Measurements from ENCODE around the gene ANO7.

Gene ANO7

DNA sequence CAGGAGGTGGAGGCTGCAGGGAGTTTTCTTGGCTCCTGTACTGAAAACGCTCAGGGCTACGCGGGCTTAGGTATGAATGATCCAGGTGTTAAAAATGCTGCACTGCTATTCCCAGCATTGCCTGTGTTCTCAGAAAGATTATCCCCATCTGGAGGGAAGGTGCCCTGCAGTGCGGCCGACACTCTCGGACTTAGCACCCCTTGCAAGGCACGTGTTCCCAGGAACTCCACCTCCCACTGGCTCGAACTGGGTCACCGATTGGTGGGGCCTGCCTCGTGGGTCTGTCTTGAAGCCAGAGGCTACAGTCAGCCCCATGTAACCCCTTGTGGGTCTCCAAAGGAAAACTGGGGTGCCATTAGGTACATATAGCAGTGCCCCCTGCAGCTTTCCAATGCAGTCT, 25.7 kb downstream of the ANO7 start:
- no peak overlapping the region for H3K4me3 ChIP-seq (ENCODE audit: low read depth in 1 of 2, low read length in 2 of 2)
- no peak overlapping the region for H3K27ac ChIP-seq (ENCODE audit: low read length)
- no peaks in the 10 kb centered on the region for H3K27me3 ChIP-seq (ENCODE audit: low read depth, low read length)
- H3K36me3 ChIP-seq (ENCODE audit: control insufficient read depth in 1 of 2, insufficient read depth in 2 of 2, low read length in 2 of 2): no peaks in the 10 kb centered on the region
- H3K4me1 ChIP-seq (ENCODE audit: control insufficient read depth in 1 of 2, insufficient read depth in 2 of 2, low read length in 2 of 2): peaks cover 0 to 8% of the 10 kb centered on the region in 2 donors
- H3K9me3 ChIP-seq (ENCODE audit: control insufficient read depth in 1 of 2, low read length in 2 of 2): no peaks in the 10 kb centered on the region

GRCh38 chr2:241214766-241215165, 26.3 kb downstream of the ANO7 start:
- Histone ChIP-seq H3K27ac (ENCODE audit: low read length) (no peak overlapping the region), H3K9me3 (ENCODE audit: control insufficient read depth in 1 of 2, low read length in 2 of 2) (no peaks in the 10 kb centered on the region), H3K4me1 (ENCODE audit: control insufficient read depth in 1 of 2, insufficient read depth in 2 of 2, low read length in 2 of 2) (peaks cover 0 to 9% of the 10 kb centered on the region in 2 donors), H3K27me3 (ENCODE audit: low read depth, low read length) (no peaks in the 10 kb centered on the region), H3K36me3 (ENCODE audit: control insufficient read depth in 1 of 2, insufficient read depth in 2 of 2, low read length in 2 of 2) (no peaks in the 10 kb centered on the region), H3K4me3 (ENCODE audit: low read depth in 1 of 2, low read length in 2 of 2) (no peak overlapping the region)

DNA sequence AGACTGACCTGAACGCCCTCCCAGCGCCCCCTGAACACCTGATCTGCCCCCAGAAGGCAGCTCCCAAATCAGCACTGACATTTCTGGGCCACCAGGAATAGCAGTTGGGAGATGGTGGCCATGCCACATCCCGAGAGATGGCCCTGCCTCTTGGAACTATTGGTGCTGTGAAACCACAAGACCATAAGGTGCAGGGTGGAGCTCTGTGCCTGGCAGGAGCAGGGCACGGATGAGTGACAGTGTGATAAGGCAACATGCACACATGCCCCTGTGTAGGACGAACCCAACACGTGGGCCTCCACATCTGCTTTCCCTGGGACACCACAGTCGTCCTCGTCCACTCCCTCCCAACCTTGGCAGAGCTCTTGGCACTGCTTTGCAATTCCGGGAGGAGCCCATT, 26.9 kb downstream of the ANO7 start:
- H3K4me3 ChIP-seq (ENCODE audit: low read depth in 1 of 2, low read length in 2 of 2): no peak overlapping the region
- no peaks in the 10 kb centered on the region for H3K9me3 ChIP-seq (ENCODE audit: control insufficient read depth in 1 of 2, low read length in 2 of 2)

DNA sequence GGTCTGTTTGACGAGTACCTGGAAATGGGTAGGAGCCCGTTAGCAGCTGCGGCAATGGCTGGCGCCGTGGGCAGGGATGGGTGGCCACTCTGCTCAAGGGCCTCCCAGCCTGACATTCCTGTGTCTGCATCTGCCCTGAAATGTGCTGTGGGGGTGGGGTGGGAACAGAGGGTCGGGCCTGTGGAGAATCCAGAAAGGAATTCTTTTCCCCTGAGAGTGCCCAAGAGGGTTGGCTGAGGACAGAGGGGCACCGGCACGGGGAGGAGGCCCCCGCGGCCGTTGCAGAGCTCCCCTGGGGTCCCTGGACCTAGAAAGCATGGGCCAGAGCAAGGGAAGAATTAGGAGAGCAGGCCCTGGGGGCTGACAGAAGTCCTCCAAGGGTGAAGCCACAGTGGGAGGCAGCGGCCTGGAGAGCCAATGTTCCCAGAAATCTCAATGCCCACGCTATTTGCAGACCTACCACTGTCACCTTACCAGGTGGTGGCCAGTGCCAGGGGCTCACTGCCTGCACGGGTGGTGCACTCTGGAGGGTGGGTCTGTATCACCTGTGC, 27.8 kb downstream of the ANO7 start:
- Histone ChIP-seq H3K4me3 (ENCODE audit: low read depth in 1 of 2, low read length in 2 of 2) (no peak overlapping the region), H3K4me1 (ENCODE audit: control insufficient read depth in 1 of 2, insufficient read depth in 2 of 2, low read length in 2 of 2) (peaks cover 0 to 9% of the 10 kb centered on the region in 2 donors), H3K36me3 (ENCODE audit: control insufficient read depth in 1 of 2, insufficient read depth in 2 of 2, low read length in 2 of 2) (no peaks in the 10 kb centered on the region), H3K27ac (ENCODE audit: low read length) (no peak overlapping the region), H3K27me3 (ENCODE audit: low read depth, low read length) (no peaks in the 10 kb centered on the region), H3K9me3 (ENCODE audit: control insufficient read depth in 1 of 2, low read length in 2 of 2) (no peaks in the 10 kb centered on the region)

More for the DNA sequence above, 26.9 kb downstream of the ANO7 start:
- H3K4me1 ChIP-seq (ENCODE audit: control insufficient read depth in 1 of 2, insufficient read depth in 2 of 2, low read length in 2 of 2): peaks cover 0 to 9% of the 10 kb centered on the region in 2 donors
- no peak overlapping the region for H3K27ac ChIP-seq (ENCODE audit: low read length)
- H3K27me3 ChIP-seq (ENCODE audit: low read depth, low read length): no peaks in the 10 kb centered on the region
- H3K36me3 ChIP-seq (ENCODE audit: control insufficient read depth in 1 of 2, insufficient read depth in 2 of 2, low read length in 2 of 2): no peaks in the 10 kb centered on the region

DNA sequence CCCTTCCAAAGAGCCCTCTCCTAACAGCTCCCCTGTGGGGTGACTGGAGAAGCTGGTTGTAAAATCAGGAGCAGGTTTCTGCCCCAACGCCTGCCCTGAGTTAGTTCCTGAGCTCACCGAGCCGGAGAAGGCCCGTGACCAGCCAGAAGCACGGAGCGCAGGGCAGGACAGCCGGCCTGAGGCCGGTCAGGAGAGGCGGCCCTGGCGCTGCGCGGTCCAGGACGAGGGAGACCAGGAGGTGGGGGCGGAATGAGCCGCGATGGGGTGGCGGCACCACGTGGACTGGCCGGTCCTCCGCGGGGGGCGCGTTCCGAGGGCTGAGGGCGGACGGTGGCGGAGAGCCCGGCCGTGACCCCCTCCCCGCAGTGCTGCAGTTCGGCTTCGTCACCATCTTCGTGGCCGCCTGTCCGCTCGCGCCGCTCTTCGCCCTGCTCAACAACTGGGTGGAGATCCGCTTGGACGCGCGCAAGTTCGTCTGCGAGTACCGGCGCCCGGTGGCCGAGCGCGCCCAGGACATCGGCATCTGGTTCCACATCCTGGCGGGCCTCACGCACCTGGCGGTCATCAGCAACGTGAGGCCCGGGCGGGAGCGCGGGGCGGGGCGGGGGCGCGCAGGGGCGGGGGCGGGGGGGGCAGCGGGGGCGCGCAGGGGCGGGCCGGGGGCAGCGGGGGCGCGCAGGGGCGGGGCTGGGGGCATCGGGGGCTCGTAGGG, 29.0 kb downstream of the ANO7 start:
- no peak overlapping the region for H3K27ac ChIP-seq (ENCODE audit: low read length)
- H3K4me1 ChIP-seq (ENCODE audit: control insufficient read depth in 1 of 2, insufficient read depth in 2 of 2, low read length in 2 of 2): peaks cover 0 to 9% of the 10 kb centered on the region in 2 donors
- no peaks in the 10 kb centered on the region for H3K27me3 ChIP-seq (ENCODE audit: low read depth, low read length)
- no peaks in the 10 kb centered on the region for H3K36me3 ChIP-seq (ENCODE audit: control insufficient read depth in 1 of 2, insufficient read depth in 2 of 2, low read length in 2 of 2)
- H3K9me3 ChIP-seq (ENCODE audit: control insufficient read depth in 1 of 2, low read length in 2 of 2): no peaks in the 10 kb centered on the region
- H3K4me3 ChIP-seq (ENCODE audit: low read depth in 1 of 2, low read length in 2 of 2): peak overlapping the region in 1 of 2 donors; percentile 65

DNA sequence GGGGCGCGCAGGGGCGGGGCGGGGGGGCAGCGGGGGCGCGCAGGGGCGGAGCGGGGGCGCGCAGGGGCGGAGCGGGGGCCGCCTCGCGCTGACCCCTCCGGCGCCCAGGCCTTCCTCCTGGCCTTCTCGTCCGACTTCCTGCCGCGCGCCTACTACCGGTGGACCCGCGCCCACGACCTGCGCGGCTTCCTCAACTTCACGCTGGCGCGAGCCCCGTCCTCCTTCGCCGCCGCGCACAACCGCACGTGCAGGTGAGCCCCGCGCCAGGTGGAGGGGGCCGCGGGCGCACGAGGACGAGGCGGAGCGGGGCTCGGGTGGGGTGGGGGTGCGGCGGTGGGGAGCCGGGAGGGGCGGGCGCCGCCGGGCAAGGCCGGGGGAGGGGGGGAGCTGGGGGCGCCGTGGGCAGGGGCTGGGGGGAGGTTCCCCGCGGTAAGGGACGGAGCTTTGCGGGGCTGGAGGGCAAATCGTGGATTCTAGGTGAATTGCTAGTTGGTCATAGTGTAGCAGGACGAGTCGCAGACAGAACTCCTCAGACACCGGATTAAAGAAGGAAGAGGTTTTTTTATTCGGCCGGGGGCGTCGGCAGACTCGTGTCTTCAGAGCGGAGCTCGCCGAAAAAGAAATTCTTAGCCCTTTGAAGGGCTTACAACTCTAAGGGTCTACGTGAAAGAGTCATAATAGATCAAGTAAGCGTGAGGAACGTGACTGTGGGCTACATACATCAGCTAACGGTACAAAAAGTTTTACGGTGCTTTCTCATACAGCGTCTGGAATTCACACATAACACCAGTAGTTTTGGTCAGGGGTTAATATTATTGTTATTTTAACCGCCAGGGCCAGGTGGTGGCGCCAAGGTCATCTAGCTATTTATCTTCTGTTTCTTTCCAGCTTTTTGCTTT, 29.9 kb downstream of the ANO7 start:
- H3K4me3 ChIP-seq (ENCODE audit: low read depth in 1 of 2, low read length in 2 of 2): peak overlapping the region; percentile 53 to 54
- no peaks in the 10 kb centered on the region for H3K36me3 ChIP-seq (ENCODE audit: control insufficient read depth in 1 of 2, insufficient read depth in 2 of 2, low read length in 2 of 2)
- H3K4me1 ChIP-seq (ENCODE audit: control insufficient read depth in 1 of 2, insufficient read depth in 2 of 2, low read length in 2 of 2): peaks cover 0 to 9% of the 10 kb centered on the region in 2 donors
- no peak overlapping the region for H3K27ac ChIP-seq (ENCODE audit: low read length)
- no peaks in the 10 kb centered on the region for H3K9me3 ChIP-seq (ENCODE audit: control insufficient read depth in 1 of 2, low read length in 2 of 2)
- H3K27me3 ChIP-seq (ENCODE audit: low read depth, low read length): no peaks in the 10 kb centered on the region

GRCh38 chr2:241219030-241219382, 30.5 kb downstream of the ANO7 start:
- H3K27ac ChIP-seq (ENCODE audit: low read length): no peak overlapping the region

GRCh38 chr2:241219856-241220356, 31.4 kb downstream of the ANO7 start:
- Histone ChIP-seq H3K4me1 (ENCODE audit: control insufficient read depth in 1 of 2, insufficient read depth in 2 of 2, low read length in 2 of 2) (peaks cover 0 to 21% of the 10 kb centered on the region in 2 donors), H3K36me3 (ENCODE audit: control insufficient read depth in 1 of 2, insufficient read depth in 2 of 2, low read length in 2 of 2) (no peaks in the 10 kb centered on the region), H3K27me3 (ENCODE audit: low read depth, low read length) (no peaks in the 10 kb centered on the region), H3K9me3 (ENCODE audit: control insufficient read depth in 1 of 2, low read length in 2 of 2) (no peaks in the 10 kb centered on the region), H3K4me3 (ENCODE audit: low read depth in 1 of 2, low read length in 2 of 2) (no peak overlapping the region), H3K27ac (ENCODE audit: low read length) (no peak overlapping the region)

More at GRCh38 chr2:241219030-241219382, 30.5 kb downstream of the ANO7 start:
- Histone ChIP-seq H3K27me3 (ENCODE audit: low read depth, low read length) (no peaks in the 10 kb centered on the region), H3K36me3 (ENCODE audit: control insufficient read depth in 1 of 2, insufficient read depth in 2 of 2, low read length in 2 of 2) (no peaks in the 10 kb centered on the region), H3K4me3 (ENCODE audit: low read depth in 1 of 2, low read length in 2 of 2) (peak overlapping the region; percentile 53 to 54), H3K4me1 (ENCODE audit: control insufficient read depth in 1 of 2, insufficient read depth in 2 of 2, low read length in 2 of 2) (peaks cover 0 to 12% of the 10 kb centered on the region in 2 donors), H3K9me3 (ENCODE audit: control insufficient read depth in 1 of 2, low read length in 2 of 2) (no peaks in the 10 kb centered on the region)

DNA sequence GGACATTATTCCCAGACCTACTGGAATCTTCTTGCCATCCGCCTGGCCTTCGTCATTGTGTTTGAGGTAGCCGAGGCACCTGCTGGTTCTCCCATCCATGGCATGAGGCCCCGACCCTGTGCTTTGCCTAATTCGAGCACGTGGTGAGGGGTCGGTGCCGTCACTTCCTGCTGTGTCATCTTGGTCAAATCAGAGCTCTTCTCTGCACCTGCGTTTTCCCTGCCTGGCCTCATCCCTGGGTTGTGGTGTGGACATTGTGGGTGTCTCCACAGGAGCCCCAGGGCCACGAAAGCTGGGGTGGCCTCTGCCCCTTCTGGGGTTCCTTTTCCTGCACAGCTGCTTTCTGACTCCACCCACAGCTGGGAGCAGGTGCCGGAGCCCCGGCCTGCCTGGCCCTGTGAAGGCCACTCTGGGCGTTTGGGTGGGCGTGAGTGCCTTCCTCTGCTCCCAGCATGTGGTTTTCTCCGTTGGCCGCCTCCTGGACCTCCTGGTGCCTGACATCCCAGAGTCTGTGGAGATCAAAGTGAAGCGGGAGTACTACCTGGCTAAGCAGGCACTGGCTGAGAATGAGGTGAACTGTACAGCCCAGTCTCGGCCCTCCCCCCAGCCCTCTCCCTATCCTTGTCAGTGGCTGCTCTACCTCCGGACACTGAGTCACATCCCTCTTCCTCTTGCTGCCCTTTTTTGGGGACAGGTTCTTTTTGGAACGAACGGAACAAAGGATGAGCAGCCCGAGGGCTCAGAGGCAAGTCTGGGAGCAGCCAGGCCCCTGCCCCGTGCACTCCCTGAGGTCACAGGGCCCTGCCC, 34.9 kb downstream of the ANO7 start:
- no peaks in the 10 kb centered on the region for H3K27me3 ChIP-seq (ENCODE audit: low read depth, low read length)
- no peak overlapping the region for H3K27ac ChIP-seq (ENCODE audit: low read length)
- no peak overlapping the region for H3K4me3 ChIP-seq (ENCODE audit: low read depth in 1 of 2, low read length in 2 of 2)
- H3K9me3 ChIP-seq (ENCODE audit: control insufficient read depth in 1 of 2, low read length in 2 of 2): no peaks in the 10 kb centered on the region
- peaks cover 0 to 22% of the 10 kb centered on the region in 2 donors for H3K4me1 ChIP-seq (ENCODE audit: control insufficient read depth in 1 of 2, insufficient read depth in 2 of 2, low read length in 2 of 2)
- peaks cover 24 to 30% of the 10 kb centered on the region in 2 donors for H3K36me3 ChIP-seq (ENCODE audit: control insufficient read depth in 1 of 2, insufficient read depth in 2 of 2, low read length in 2 of 2)

- Histone ChIP-seq H3K4me3 (ENCODE audit: low read depth in 1 of 2, low read length in 2 of 2) (no peak overlapping the region), H3K9me3 (ENCODE audit: control insufficient read depth in 1 of 2, low read length in 2 of 2) (no peaks in the 10 kb centered on the region), H3K36me3 (ENCODE audit: control insufficient read depth in 1 of 2, insufficient read depth in 2 of 2, low read length in 2 of 2) (peaks cover 32 to 38% of the 10 kb centered on the region in 2 donors), H3K4me1 (ENCODE audit: control insufficient read depth in 1 of 2, insufficient read depth in 2 of 2, low read length in 2 of 2) (peaks cover 0 to 13% of the 10 kb centered on the region in 2 donors), H3K27ac (ENCODE audit: low read length) (no peak overlapping the region), H3K27me3 (ENCODE audit: low read depth, low read length) (no peaks in the 10 kb centered on the region)
Measured at GRCh38 chr2:241224018-241224850, 35.8 kb downstream of the ANO7 start.

Measured in muscle layer of duodenum (tissue), 2 donors.